ENCODE data around the gene TPCN2.

Gene TPCN2

GRCh38 chr11:69097263-69097662 lies 48.5 kb downstream of the TPCN2 start:
- DNase-seq = no peak

GRCh38 chr11:69099180-69099579 lies 50.4 kb downstream of the TPCN2 start:
- DNase-seq = no peak

GRCh38 chr11:69100454-69101114 lies 51.9 kb downstream of the TPCN2 start:
- DNase-seq = no peak

- DNase-seq = peak; percentile 40 to 66
Observed at GRCh38 chr11:69101115-69101791, 52.5 kb downstream of the TPCN2 start.

GRCh38 chr11:69101792-69102695 lies 53.3 kb downstream of the TPCN2 start:
- DNase-seq = no peak

GRCh38 chr11:69102732-69103615 lies 54.2 kb downstream of the TPCN2 start:
- no peak for DNase-seq

GRCh38 chr11:69104212-69104855 lies 55.6 kb downstream of the TPCN2 start:
- DNase-seq = no peak

GRCh38 chr11:69104856-69105395 lies 56.2 kb downstream of the TPCN2 start:
- DNase-seq = no peak

- no peak for DNase-seq
Observed at GRCh38 chr11:69105461-69106030, 56.8 kb downstream of the TPCN2 start.

- DNase-seq = no peak
Observed at GRCh38 chr11:69106031-69106811, 57.5 kb downstream of the TPCN2 start.

GRCh38 chr11:69107413-69107812 lies 58.7 kb downstream of the TPCN2 start:
- DNase-seq = no peak

- no peak for DNase-seq
Observed at GRCh38 chr11:69108030-69108429, 59.3 kb downstream of the TPCN2 start.

GRCh38 chr11:69108559-69108958 lies 59.8 kb downstream of the TPCN2 start:
- no peak for DNase-seq

GRCh38 chr11:69109101-69109500 lies 60.4 kb downstream of the TPCN2 start:
- DNase-seq = no peak

- DNase-seq = no peak
Observed at GRCh38 chr11:69110451-69110850, 61.7 kb downstream of the TPCN2 start.

- no peak for DNase-seq
Observed at GRCh38 chr11:69111624-69112542, 63.2 kb downstream of the TPCN2 start.

GRCh38 chr11:69113226-69113625 lies 64.5 kb downstream of the TPCN2 start:
- DNase-seq = no peak

- DNase-seq = no peak
Observed at GRCh38 chr11:69113646-69114340, 65.1 kb downstream of the TPCN2 start.

GRCh38 chr11:69114362-69114761 lies 65.6 kb downstream of the TPCN2 start:
- no peak for DNase-seq

All from inflammatory macrophage treated with lipopolysaccharide for 1 hour (primary cell).